Loucy (cell line): ENCODE measurements around the gene SLC9A3.

Source experiments
- H2AFZ ChIP-seq: fragments of 200-600 bp; sonication (generic); 2 replicates; pipeline ENCODE4 v1.6.0; 2016; ENCODE audit warnings: antibody characterized with exemption, mild to moderate bottlenecking, low read length, moderate library complexity
- H3F3A ChIP-seq: fragments of 200-600 bp; 2 replicates; pipeline ENCODE4 v1.6.0; 2016; ENCODE audit warnings: antibody characterized with exemption, low read depth, mild to moderate bottlenecking
- H3K27me3 ChIP-seq: fragments of 200-600 bp; sonication (generic); 2 replicates; pipeline ENCODE4 v1.6.1; 2014; ENCODE audit warnings: low read length, mild to moderate bottlenecking; ENCODE audit not compliant: insufficient read depth, poor library complexity, severe bottlenecking
- H3K36me3 ChIP-seq: fragments of 200-600 bp; sonication (generic); 2 replicates; pipeline ENCODE4 v1.6.1; 2016; ENCODE audit warnings: low read length; ENCODE audit not compliant: insufficient read depth
- H3K4me1 ChIP-seq: fragments of 200-600 bp; sonication (generic); 2 replicates; pipeline ENCODE4 v1.5.1; 2014; ENCODE audit warnings: low read length, mild to moderate bottlenecking; ENCODE audit not compliant: insufficient read depth, poor library complexity, severe bottlenecking
- H3K4me2 ChIP-seq: fragments of 200-600 bp; sonication (generic); 2 replicates; pipeline ENCODE4 v1.6.0; 2014; ENCODE audit warnings: antibody characterized with exemption, low read length, low read depth, mild to moderate bottlenecking; ENCODE audit not compliant: poor library complexity, severe bottlenecking
- H3K4me3 ChIP-seq: fragments of 200-600 bp; sonication (generic); 2 replicates; pipeline ENCODE4 v1.5.1; 2014; ENCODE audit warnings: low read length, mild to moderate bottlenecking, mixed read lengths; ENCODE audit not compliant: poor library complexity, severe bottlenecking
- H3K79me2 ChIP-seq: fragments of 200-600 bp; sonication (generic); 2 replicates; pipeline ENCODE4 v1.6.1; 2014; ENCODE audit warnings: low read length; ENCODE audit not compliant: insufficient read depth
- H3K9ac ChIP-seq: fragments of 200-600 bp; sonication (generic); 2 replicates; pipeline ENCODE4 v1.6.0; 2014; ENCODE audit warnings: mild to moderate bottlenecking, low read depth, low read length, moderate library complexity; ENCODE audit not compliant: poor library complexity, severe bottlenecking
- H3K9me2 ChIP-seq: fragments of 200-600 bp; sonication (generic); replicated peaks from 2 replicates; pipeline ENCODE4 v1.6.1; 2016; ENCODE audit warnings: low read depth, low read length, mixed read lengths
- H3K9me3 ChIP-seq: fragments of 200-600 bp; sonication (generic); 2 replicates; pipeline ENCODE4 v1.6.1; 2014; ENCODE audit warnings: mild to moderate bottlenecking, antibody characterized with exemption, low read length, low read depth; ENCODE audit not compliant: insufficient read depth
- H4K20me1 ChIP-seq: fragments of 200-600 bp; sonication (generic); 2 replicates; pipeline ENCODE4 v1.6.0; 2014; ENCODE audit warnings: antibody characterized with exemption, low read length, mild to moderate bottlenecking; ENCODE audit not compliant: insufficient read depth, poor library complexity, severe bottlenecking
- CTCF ChIP-seq: fragments of 200-600 bp; sonication (generic); conservative IDR thresholded peaks from 2 replicates; pipeline ENCODE4 v1.5.1; 2014; ENCODE audit warnings: mild to moderate bottlenecking, antibody characterized with exemption, low read length
- EZH2phosphoT487 ChIP-seq: fragments of 200-600 bp; IDR thresholded peaks from 2 replicates; pipeline ENCODE4 v1.6.1; 2018; ENCODE audit warnings: antibody characterized with exemption, mild to moderate bottlenecking, moderate library complexity, borderline replicate concordance

The SLC9A3 gene

GRCh38 chr5:490116-491106 is 33.8 kb downstream of the SLC9A3 start:
- Histone ChIP-seq H3K9me3 (no peaks in the 10 kb centered on the region), H3K79me2 (no peaks in the 10 kb centered on the region), H3K36me3 (no peaks in the 10 kb centered on the region), H3K9ac (no peak overlapping the region), H3K9me2 (no peaks in the 10 kb centered on the region), H3F3A (no peaks in the 10 kb centered on the region), H3K4me1 (peaks cover 4% of the 10 kb centered on the region), H3K4me3 (no peak overlapping the region), H2AFZ (no peak overlapping the region), H3K27me3 (no peaks in the 10 kb centered on the region), H3K4me2 (no peak overlapping the region), H4K20me1 (no peaks in the 10 kb centered on the region)
- no peak for TF ChIP-seq CTCF
- no peak for TF ChIP-seq EZH2phosphoT487

DNA sequence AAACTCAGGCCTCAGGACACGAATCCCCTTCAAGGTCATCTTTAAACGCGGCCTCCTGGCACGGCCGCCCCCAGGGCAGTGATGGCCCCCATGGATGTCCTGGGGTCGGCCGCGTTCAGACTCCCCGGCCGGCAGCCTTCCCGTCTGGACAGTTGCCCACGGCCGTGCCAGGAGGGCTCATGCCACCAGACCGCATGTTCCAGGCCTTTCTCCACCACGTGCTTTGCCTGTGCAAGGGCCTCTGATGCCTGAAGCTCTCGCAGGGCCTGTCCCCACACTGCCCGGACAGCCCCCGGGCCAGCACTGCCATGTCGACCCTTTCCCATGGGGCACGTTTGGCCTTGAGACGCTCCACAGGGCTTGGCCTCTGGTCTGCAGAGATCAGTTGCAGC is 34.6 kb downstream of the SLC9A3 start:
- Histone ChIP-seq H3K79me2 (no peaks in the 10 kb centered on the region), H4K20me1 (no peaks in the 10 kb centered on the region), H3F3A (no peaks in the 10 kb centered on the region), H2AFZ (no peak overlapping the region), H3K9me3 (no peaks in the 10 kb centered on the region), H3K4me2 (no peak overlapping the region), H3K27me3 (no peaks in the 10 kb centered on the region), H3K4me1 (peaks cover 6% of the 10 kb centered on the region), H3K36me3 (no peaks in the 10 kb centered on the region), H3K4me3 (no peak overlapping the region), H3K9ac (no peak overlapping the region), H3K9me2 (no peaks in the 10 kb centered on the region)
- TF ChIP-seq EZH2phosphoT487 = no peak
- TF ChIP-seq CTCF = no peak

GRCh38 chr5:488744-489688 is 35.2 kb downstream of the SLC9A3 start:
- Histone ChIP-seq H3K4me3 (no peak overlapping the region), H3K9ac (no peak overlapping the region), H3K9me2 (no peaks in the 10 kb centered on the region), H3K4me2 (no peak overlapping the region), H3K4me1 (peaks cover 9% of the 10 kb centered on the region), H3K36me3 (no peaks in the 10 kb centered on the region), H2AFZ (no peak overlapping the region), H4K20me1 (no peaks in the 10 kb centered on the region), H3K9me3 (no peaks in the 10 kb centered on the region), H3F3A (no peaks in the 10 kb centered on the region), H3K79me2 (no peaks in the 10 kb centered on the region), H3K27me3 (no peaks in the 10 kb centered on the region)
- TF ChIP-seq CTCF = no peak
- TF ChIP-seq EZH2phosphoT487 = no peak
